Keratinocyte (primary cell): ENCODE measurements around the gene LACTBL1. TPM values are rescaled to one million over a fixed set of nuclear protein-coding genes. Genes with fewer than 3 reads are reported as not detected.
"Not testable (repeated sequence)": the region's sequence is repeated elsewhere in the genome, so short reads cannot be mapped to it uniquely, and the experiment has no call there.

Experiments used
- DNase-seq: peaks from one replicate; pipeline ENCODE4 v3.0.0-alpha.2; 2011; ENCODE audit warnings: low read depth, missing footprints, low spot score
- FAIRE-seq: peaks from 2 replicates; lab custom pipeline; 2011; peaks lifted over from hg19 to GRCh38; lab: Jason Lieb, UNC
- H2AFZ ChIP-seq: 2 replicates; pipeline ENCODE4 v1.6.0; 2012; ENCODE audit warnings: low read length, control low read depth, inconsistent platforms; ENCODE audit not compliant: control insufficient read depth
- H3K27ac ChIP-seq: 2 replicates; pipeline ENCODE4 v1.5.1; 2011; ENCODE audit warnings: low read length; ENCODE audit not compliant: control insufficient read depth, insufficient read depth
- H3K27me3 ChIP-seq: 3 replicates; pipeline ENCODE4 v1.6.0; 2011; ENCODE audit warnings: low read length; ENCODE audit not compliant: control insufficient read depth, insufficient read depth; ENCODE audit errors: extremely low read depth
- H3K36me3 ChIP-seq, 2 experiments: 2 replicates in 1 of 2; 3 replicates in 1 of 2; pipeline ENCODE4 v1.5.1; 2011; ENCODE audit warnings: low read length in 2 of 2, mild to moderate bottlenecking in 1 of 2; ENCODE audit not compliant: control insufficient read depth in 2 of 2, insufficient read depth in 2 of 2; ENCODE audit errors: extremely low read depth in 1 of 2
- H3K4me1 ChIP-seq: 3 replicates; pipeline ENCODE4 v1.5.1; 2011; ENCODE audit warnings: low read length; ENCODE audit not compliant: control insufficient read depth, insufficient read depth; ENCODE audit errors: extremely low read depth
- H3K4me2 ChIP-seq: 3 replicates; pipeline ENCODE4 v1.6.0; 2011; ENCODE audit warnings: low read depth, low read length; ENCODE audit not compliant: control insufficient read depth, insufficient read depth; ENCODE audit errors: extremely low read depth
- H3K4me3 ChIP-seq, 3 experiments: fragments of 200-600 bp in 1 of 3; sonication (generic) in 1 of 3; 2 replicates in 2 of 3; 3 replicates in 1 of 3; pipeline ENCODE4 v1.5.1; 2011 to 2016; ENCODE audit warnings: low read length in 3 of 3, mild to moderate bottlenecking in 3 of 3, control low read depth in 2 of 3, inconsistent platforms in 1 of 3, low read depth in 1 of 3, mixed read lengths in 1 of 3, mixed run types in 1 of 3, moderate library complexity in 1 of 3; ENCODE audit not compliant: control insufficient read depth in 2 of 3, insufficient read depth in 2 of 3; ENCODE audit errors: extremely low read depth in 1 of 3
- H3K79me2 ChIP-seq: 2 replicates; pipeline ENCODE4 v1.6.0; 2012; ENCODE audit warnings: low read length; ENCODE audit not compliant: control insufficient read depth, insufficient read depth
- H3K9ac ChIP-seq: 3 replicates; pipeline ENCODE4 v1.6.0; 2011; ENCODE audit warnings: low read length; ENCODE audit not compliant: control insufficient read depth, insufficient read depth; ENCODE audit errors: extremely low read depth
- H3K9me1 ChIP-seq: 3 replicates; pipeline ENCODE4 v1.6.0; 2011; ENCODE audit warnings: low read length; ENCODE audit not compliant: control insufficient read depth, insufficient read depth; ENCODE audit errors: extremely low read depth
- H3K9me3 ChIP-seq: 2 replicates; pipeline ENCODE4 v1.5.1; 2012; ENCODE audit warnings: low read depth, low read length; ENCODE audit not compliant: control insufficient read depth
- H4K20me1 ChIP-seq: 3 replicates; pipeline ENCODE4 v1.6.0; 2011; ENCODE audit warnings: low read length; ENCODE audit not compliant: control insufficient read depth, insufficient read depth; ENCODE audit errors: extremely low read depth
- EZH2 ChIP-seq: IDR thresholded peaks from one replicate; pipeline ENCODE4 v1.6.1; 2012; ENCODE audit warnings: inconsistent platforms, mild to moderate bottlenecking, low read length, moderate library complexity
- dilution Hi-C: fragments of 300-500 bp; cut with MboI; formaldehyde crosslinking; loops from one replicate; pipeline ENCODE4 v1.7.0; 2020; ENCODE audit warnings: low sequenced_read_pairs; ENCODE audit not compliant: extremely low pct_ligation_motif_present
- polyA plus RNA-seq, 5 experiments: library from polyadenylated mRNA; depleted of rRNA in 3 of 5; stranded (reverse) in 3 of 5; stranded (forward) in 1 of 5; unstranded in 1 of 5; fragments of >200 nt; gene quantifications; 1 replicate in 1 of 5; 2 replicates in 3 of 5; 3 replicates in 1 of 5; pipeline versions ENCODE4 v1.2.1 to v1.2.3, GENCODE V29; 2011 to 2012; ENCODE audit warnings: missing spikeins in 2 of 5, low read depth in 1 of 5, low replicate concordance in 1 of 5
- TF ChIP-seq, protein P1 (sequence below), 3 experiments: IDR thresholded peaks in 1 of 3; conservative IDR thresholded peaks in 1 of 3; optimal IDR thresholded peaks in 1 of 3; 2 replicates in 2 of 3; 3 replicates in 1 of 3; pipeline versions ENCODE3 to v1.5.1; 2011; ENCODE audit warnings: low read length in 3 of 3, mild to moderate bottlenecking in 3 of 3, moderate library complexity in 2 of 3, control low read depth in 1 of 3, inconsistent platforms in 1 of 3; ENCODE audit not compliant: insufficient read depth in 2 of 3; ENCODE audit errors: extremely low read depth in 1 of 3

LACTBL1 gene
- polyA plus RNA-seq, 1 donor (not counting 4 experiments of a cell fraction or from before 2014, with no cell fraction given), result not detected

DNA sequence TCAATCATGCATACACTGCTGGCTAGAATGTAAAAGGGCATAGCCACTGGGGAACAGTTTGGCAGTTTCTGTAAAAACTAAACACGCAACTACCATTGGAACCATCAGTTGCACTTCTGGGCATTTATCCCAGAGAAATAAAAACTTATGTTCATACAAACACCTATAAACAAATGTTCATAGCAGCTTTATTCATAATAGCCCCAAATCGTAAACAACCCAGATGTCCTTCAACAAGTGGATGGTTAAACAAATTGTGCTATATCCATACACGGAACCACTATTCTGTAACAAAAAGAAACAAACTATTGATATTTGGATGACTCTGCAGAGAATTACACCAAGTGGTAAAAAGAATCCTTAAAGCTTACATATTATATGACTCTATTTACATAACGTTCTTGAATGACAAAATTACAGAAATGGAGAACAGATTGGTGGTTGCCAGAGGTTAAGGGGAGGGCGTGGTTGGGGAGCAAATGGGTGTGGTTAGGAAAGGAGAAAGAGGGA lies 22.8 kb downstream of the LACTBL1 start:
- no peak for TF ChIP-seq EZH2
- TF ChIP-seq, protein P1, sequence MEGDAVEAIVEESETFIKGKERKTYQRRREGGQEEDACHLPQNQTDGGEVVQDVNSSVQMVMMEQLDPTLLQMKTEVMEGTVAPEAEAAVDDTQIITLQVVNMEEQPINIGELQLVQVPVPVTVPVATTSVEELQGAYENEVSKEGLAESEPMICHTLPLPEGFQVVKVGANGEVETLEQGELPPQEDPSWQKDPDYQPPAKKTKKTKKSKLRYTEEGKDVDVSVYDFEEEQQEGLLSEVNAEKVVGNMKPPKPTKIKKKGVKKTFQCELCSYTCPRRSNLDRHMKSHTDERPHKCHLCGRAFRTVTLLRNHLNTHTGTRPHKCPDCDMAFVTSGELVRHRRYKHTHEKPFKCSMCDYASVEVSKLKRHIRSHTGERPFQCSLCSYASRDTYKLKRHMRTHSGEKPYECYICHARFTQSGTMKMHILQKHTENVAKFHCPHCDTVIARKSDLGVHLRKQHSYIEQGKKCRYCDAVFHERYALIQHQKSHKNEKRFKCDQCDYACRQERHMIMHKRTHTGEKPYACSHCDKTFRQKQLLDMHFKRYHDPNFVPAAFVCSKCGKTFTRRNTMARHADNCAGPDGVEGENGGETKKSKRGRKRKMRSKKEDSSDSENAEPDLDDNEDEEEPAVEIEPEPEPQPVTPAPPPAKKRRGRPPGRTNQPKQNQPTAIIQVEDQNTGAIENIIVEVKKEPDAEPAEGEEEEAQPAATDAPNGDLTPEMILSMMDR (optimal IDR thresholded peaks at IDR 0.05 in 1 of 3, IDR thresholded peaks at IDR 0.05 in 1 of 3, conservative IDR thresholded peaks at IDR 0.05 in 1 of 3; ENCODE audit: extremely low read depth in 1 of 3, insufficient read depth in 2 of 3, low read length in 3 of 3), result no peak
- H3K4me1 ChIP-seq, result no peaks in the 10 kb centered on the region
- no peak overlapping the region for H3K27ac ChIP-seq
- H3K9me1 ChIP-seq, result no peaks in the 10 kb centered on the region
- H3K4me2 ChIP-seq, result no peak overlapping the region
- H3K27me3 ChIP-seq, result peaks cover 25% of the 10 kb centered on the region
- no peak overlapping the region for H3K4me3 ChIP-seq
- dilution Hi-C loops, result no loop called here
- no peak overlapping the region for H3K9ac ChIP-seq
- H3K79me2 ChIP-seq, result no peaks in the 10 kb centered on the region
- DNase-seq, result no peak
- H4K20me1 ChIP-seq, result no peaks in the 10 kb centered on the region
- no peaks in the 10 kb centered on the region for H3K9me3 ChIP-seq
- H2AFZ ChIP-seq, result no peak overlapping the region
- no peak for FAIRE-seq
- H3K36me3 ChIP-seq, result no peaks in the 10 kb centered on the region

DNA sequence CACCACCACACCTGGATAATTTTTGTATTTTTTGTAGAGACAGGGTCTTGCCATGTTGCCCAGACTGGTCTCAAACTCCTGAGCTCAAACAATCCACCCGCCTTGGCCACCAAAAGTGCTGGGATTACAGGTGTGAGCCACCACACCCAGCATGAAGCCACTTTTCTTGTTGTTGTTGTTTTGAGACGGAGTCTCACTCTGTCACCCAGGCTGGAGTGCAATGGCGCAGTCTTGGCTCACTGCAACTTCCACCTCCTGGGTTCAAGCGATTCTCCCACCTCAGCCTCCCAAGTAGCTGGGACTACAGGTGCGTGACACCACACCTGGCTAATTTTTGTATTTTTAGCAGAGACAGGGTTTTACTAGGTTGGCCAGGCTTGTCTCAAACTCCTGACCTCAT lies 27.5 kb downstream of the LACTBL1 start:
- H3K9me3 ChIP-seq, FAIRE-seq, H3K4me1 ChIP-seq, DNase-seq, H3K9me1 ChIP-seq, H3K9ac ChIP-seq, H2AFZ ChIP-seq, H3K4me2 ChIP-seq, H3K4me3 ChIP-seq, H3K79me2 ChIP-seq, H3K36me3 ChIP-seq, H4K20me1 ChIP-seq, H3K27ac ChIP-seq, dilution Hi-C loops: not testable (repeated sequence)
- peaks cover 11% of the 10 kb centered on the region for H3K27me3 ChIP-seq
